Prostate gland (tissue), 2 donors: Measurements from ENCODE around the gene SIM1. TPM values are rescaled to one million over a fixed set of nuclear protein-coding genes. Genes with fewer than 3 reads are reported as not detected.

Source experiments
- DNase-seq: peaks from one replicate; pipeline ENCODE4 v3.0.0-alpha.2; 2019; ENCODE audit warnings: low spot score
- H3K27ac ChIP-seq, 2 donors: fragments of 200-600 bp; sonication (generic); 2 replicates each; pipeline ENCODE4 v1.5.1; 2017 to 2019
- H3K27me3 ChIP-seq: fragments of 200-600 bp; sonication (generic); replicated peaks from 2 replicates; pipeline ENCODE4 v1.5.1; 2019; ENCODE audit not compliant: insufficient read depth
- H3K36me3 ChIP-seq, 2 donors: fragments of 200-600 bp; sonication (generic); 1 replicate in 1 of 2; 2 replicates in 1 of 2; pipeline versions ENCODE4 v1.5.1 to v1.8.1; 2017 to 2019
- H3K4me1 ChIP-seq: fragments of 200-600 bp; sonication (generic); replicated peaks from 2 replicates; pipeline ENCODE4 v1.5.1; 2019
- H3K4me3 ChIP-seq, 2 donors: fragments of 200-600 bp; sonication (generic); 2 replicates each; pipeline ENCODE4 v1.5.1; 2017 to 2019
- H3K9me3 ChIP-seq: fragments of 200-600 bp; sonication (generic); 2 replicates; pipeline ENCODE4 v1.5.1; 2017
- CTCF ChIP-seq, 4 experiments: fragments of 200-600 bp in 2 of 4; fragments of 450-650 bp in 2 of 4; sonication (generic) in 2 of 4; IDR thresholded peaks; 1 replicate in 3 of 4; 2 replicates in 1 of 4; pipeline ENCODE4 v1.5.1; 2016 to 2019; ENCODE audit warnings: antibody characterized with exemption in 4 of 4, mild to moderate bottlenecking in 2 of 4, moderate library complexity in 2 of 4
- POLR2A ChIP-seq: fragments of 450-650 bp; IDR thresholded peaks from one replicate; pipeline ENCODE4 v1.6.1; 2016; ENCODE audit warnings: antibody characterized with exemption, mild to moderate bottlenecking
- POLR2AphosphoS5 ChIP-seq: sonication (generic); formaldehyde crosslinking; IDR thresholded peaks from one replicate; pipeline ENCODE4 v1.6.1; 2017; ENCODE audit warnings: antibody characterized with exemption
- WGBS: methylation state at CpG from one replicate; pipeline ENCODE4 v1.1.5; 2018; 5-methylcytosine and 5-hydroxymethylcytosine counted together
- intact Hi-C: fragments of 100-400 bp; cut with DNase I; formaldehyde crosslinking; loops from one replicate; pipeline ENCODE4 v1.14.2; 2022
- total RNA-seq, 2 donors: library from RNA; depleted of rRNA; stranded (reverse); fragments of >200 nt; gene quantifications; one replicate each; pipeline ENCODE4 v1.1.0, GENCODE V29; 2016

Gene SIM1
- total RNA-seq, 2 donors from 2014 or later, result 0.85 TPM; not detected in 1

GRCh38 chr6:100464162-100464851 lies 414 bp downstream of the SIM1 start:
- 7% methylated on average over 46 of the region's 46 CpGs for WGBS
- H3K27me3 ChIP-seq, result peaks cover 68% of the 10 kb centered on the region
- DNase-seq, result no peak

GRCh38 chr6:100463630-100464161 lies 1.0 kb downstream of the SIM1 start:
- no peak for TF ChIP-seq POLR2AphosphoS5
- TF ChIP-seq CTCF (IDR thresholded peaks at IDR 0.05), result no peak
- TF ChIP-seq POLR2A, result no peak
- 9% methylated on average over 24 of the region's 24 CpGs for WGBS
- DNase-seq, result no peak
- H3K4me1 ChIP-seq, result no peaks in the 10 kb centered on the region
- no peaks in the 10 kb centered on the region for H3K36me3 ChIP-seq
- no peaks in the 10 kb centered on the region for H3K9me3 ChIP-seq
- peaks cover 66% of the 10 kb centered on the region for H3K27me3 ChIP-seq
- no peak overlapping the region for H3K27ac ChIP-seq
- no peak overlapping the region for H3K4me3 ChIP-seq
- intact Hi-C loops, result no loop called here

More at GRCh38 chr6:100464162-100464851, 414 bp downstream of the SIM1 start:
- intact Hi-C loops, result no loop called here
- H3K36me3 ChIP-seq, result no peaks in the 10 kb centered on the region
- no peaks in the 10 kb centered on the region for H3K4me1 ChIP-seq
- TF ChIP-seq CTCF (IDR thresholded peaks at IDR 0.05), result no peak
- no peak for TF ChIP-seq POLR2A
- TF ChIP-seq POLR2AphosphoS5, result no peak
- no peak overlapping the region for H3K4me3 ChIP-seq
- no peak overlapping the region for H3K27ac ChIP-seq
- no peaks in the 10 kb centered on the region for H3K9me3 ChIP-seq

DNA sequence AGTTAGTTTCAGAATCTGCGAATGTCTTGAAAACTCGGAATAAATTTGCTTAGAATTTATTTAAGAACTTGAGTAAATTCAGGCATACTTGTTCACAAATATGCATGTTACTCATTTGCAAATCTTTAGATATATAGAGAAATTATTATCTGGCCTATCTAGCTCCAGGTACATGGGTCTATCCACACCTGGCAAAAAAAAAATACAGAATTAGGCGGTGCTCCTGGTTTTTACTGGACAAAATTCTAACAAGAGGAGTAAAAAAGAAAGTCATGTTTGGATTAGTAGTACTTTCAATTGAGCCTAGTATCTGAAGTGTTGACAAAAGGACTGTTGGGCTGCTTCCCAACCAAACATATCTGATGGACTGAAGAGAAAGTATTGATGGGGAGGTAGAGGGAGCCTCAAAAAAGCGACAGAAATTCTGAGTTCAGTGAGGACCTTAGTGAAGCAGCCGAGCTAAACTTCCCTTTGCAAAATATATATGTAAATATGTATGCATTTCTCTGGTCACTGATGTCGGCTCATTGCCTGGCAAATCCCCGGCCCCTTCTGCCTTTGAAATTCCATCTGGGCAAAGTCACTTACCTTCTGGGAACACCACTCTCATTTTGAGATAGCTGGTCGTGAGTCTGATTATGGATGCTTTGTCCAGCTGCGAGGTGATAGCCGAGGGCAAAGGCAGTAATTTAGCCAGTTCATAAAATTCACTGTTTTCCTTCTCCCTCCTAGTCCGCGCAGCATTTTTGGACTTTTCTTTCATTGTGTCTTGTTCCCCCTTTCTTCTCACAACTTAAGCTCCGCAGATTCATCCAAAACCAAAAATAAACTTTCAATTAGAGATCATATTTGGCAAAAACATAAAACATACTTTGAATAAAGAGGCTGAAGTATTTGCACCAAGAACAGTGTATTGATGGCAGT lies 1.8 kb downstream of the SIM1 start:
- H3K36me3 ChIP-seq, result no peaks in the 10 kb centered on the region
- no peaks in the 10 kb centered on the region for H3K9me3 ChIP-seq
- DNase-seq, result no peak
- intact Hi-C loops, result no loop called here
- peaks cover 64% of the 10 kb centered on the region for H3K27me3 ChIP-seq
- 10% methylated on average over 13 of the region's 13 CpGs for WGBS
- H3K27ac ChIP-seq, result no peak overlapping the region
- TF ChIP-seq CTCF (IDR thresholded peaks at IDR 0.05) (no peak), POLR2AphosphoS5 (no peak), POLR2A (no peak)
- no peak overlapping the region for H3K4me3 ChIP-seq
- H3K4me1 ChIP-seq, result no peaks in the 10 kb centered on the region

- intact Hi-C loops, result no loop called here
- whole genome bisulfite sequencing, result 11% methylated on average over 3 of the region's 3 CpGs
- no peak for DNase-seq
- TF ChIP-seq POLR2AphosphoS5 (no peak), POLR2A (no peak), CTCF (IDR thresholded peaks at IDR 0.05) (no peak)
- Histone ChIP-seq H3K4me1 (no peaks in the 10 kb centered on the region), H3K27me3 (peaks cover 62% of the 10 kb centered on the region), H3K4me3 (no peak overlapping the region), H3K27ac (no peak overlapping the region), H3K9me3 (no peaks in the 10 kb centered on the region), H3K36me3 (no peaks in the 10 kb centered on the region)
Measured at GRCh38 chr6:100461917-100462705, 2.6 kb downstream of the SIM1 start.
